ENCODE results near the gene IP6K1.

IP6K1 gene

GRCh38 chr3:49717211-49717958 lies 69.0 kb downstream of the IP6K1 start:
- H3K36me3 ChIP-seq, result no peaks in the 10 kb centered on the region; the same call in 1 of the 2 replicates
- no peak for TF ChIP-seq CTCF (IDR thresholded peaks at IDR 0.05; ENCODE audit: low read depth, low read length)
- no peaks in the 10 kb centered on the region for H3K4me1 ChIP-seq
- no peaks in the 10 kb centered on the region for H3K9me3 ChIP-seq
- H3K4me3 ChIP-seq (ENCODE audit: low read depth, low read length), result no peak overlapping the region
- DNase-seq, result no peak
- no peaks in the 10 kb centered on the region for H3K27me3 ChIP-seq

- Histone ChIP-seq H3K36me3 (no peaks in the 10 kb centered on the region), H3K27me3 (no peaks in the 10 kb centered on the region), H3K4me3 (ENCODE audit: low read depth, low read length) (no peak overlapping the region), H3K9me3 (no peaks in the 10 kb centered on the region), H3K4me1 (no peaks in the 10 kb centered on the region)
- DNase-seq, result no peak
- TF ChIP-seq CTCF (IDR thresholded peaks at IDR 0.05; ENCODE audit: low read depth, low read length), result no peak
These were observed 69.6 kb downstream of the IP6K1 start for GRCh38 chr3:49716691-49717210.

- no peaks in the 10 kb centered on the region for H3K36me3 ChIP-seq
- H3K4me1 ChIP-seq, result no peaks in the 10 kb centered on the region
- no peak for DNase-seq
- no peak for TF ChIP-seq CTCF (IDR thresholded peaks at IDR 0.05; ENCODE audit: low read depth, low read length)
- no peaks in the 10 kb centered on the region for H3K9me3 ChIP-seq
- no peaks in the 10 kb centered on the region for H3K27me3 ChIP-seq
- no peak overlapping the region for H3K4me3 ChIP-seq (ENCODE audit: low read depth, low read length)
These were observed 70.2 kb downstream of the IP6K1 start for GRCh38 chr3:49716169-49716568.

GRCh38 chr3:49715611-49716121 lies 70.7 kb downstream of the IP6K1 start:
- TF ChIP-seq CTCF (IDR thresholded peaks at IDR 0.05; ENCODE audit: low read depth, low read length), result no peak
- H3K27me3 ChIP-seq, result no peaks in the 10 kb centered on the region
- H3K4me3 ChIP-seq (ENCODE audit: low read depth, low read length), result no peak overlapping the region
- no peaks in the 10 kb centered on the region for H3K36me3 ChIP-seq
- DNase-seq, result no peak
- H3K4me1 ChIP-seq, result no peaks in the 10 kb centered on the region
- H3K9me3 ChIP-seq, result no peaks in the 10 kb centered on the region

GRCh38 chr3:49714728-49715550 lies 71.4 kb downstream of the IP6K1 start:
- H3K9me3 ChIP-seq, result no peaks in the 10 kb centered on the region
- no peaks in the 10 kb centered on the region for H3K36me3 ChIP-seq
- H3K4me1 ChIP-seq, result no peaks in the 10 kb centered on the region
- no peak overlapping the region for H3K4me3 ChIP-seq (ENCODE audit: low read depth, low read length)
- DNase-seq, result no peak
- TF ChIP-seq CTCF (IDR thresholded peaks at IDR 0.05; ENCODE audit: low read depth, low read length), result no peak
- no peaks in the 10 kb centered on the region for H3K27me3 ChIP-seq

Data from BE2C (cell line).